Body of pancreas (tissue), 4 donors: ENCODE results near the gene LPXN. TPM values are rescaled to one million over a fixed set of nuclear protein-coding genes. Genes with fewer than 3 reads are reported as not detected.

Experiments used
- ATAC-seq: fragments of 150-250 bp; one replicate; pipeline ENCODE4 v1.9.1; 2016
- DNase-seq, 4 donors: peaks; one replicate each; pipeline ENCODE4 v3.0.0-alpha.2; 2019
- H3K27ac ChIP-seq, 4 donors: fragments of 200-600 bp; sonication (generic); 1 replicate in 3 of 4; 2 replicates in 1 of 4; pipeline versions ENCODE4 v1.5.1 to v1.6.1; 2016 to 2019; ENCODE audit warnings: mild to moderate bottlenecking in 1 of 4, mixed read lengths in 1 of 4, moderate library complexity in 1 of 4
- H3K27me3 ChIP-seq, 2 donors: fragments of 200-600 bp; sonication (generic); one replicate each; pipeline ENCODE4 v1.6.0; 2016; ENCODE audit warnings: mild to moderate bottlenecking in 1 of 2
- H3K36me3 ChIP-seq, 2 donors: fragments of 200-600 bp; sonication (generic); replicated peaks in 1 of 2; 2 replicates each; pipeline ENCODE4 v1.5.1; 2016; ENCODE audit warnings: low read depth in 2 of 2; ENCODE audit not compliant: insufficient read depth in 1 of 2
- H3K4me1 ChIP-seq: fragments of 200-600 bp; sonication (generic); one replicate; pipeline ENCODE4 v1.6.0; 2016
- H3K4me3 ChIP-seq, 2 donors: fragments of 200-600 bp; sonication (generic); 1 replicate in 1 of 2; 2 replicates in 1 of 2; pipeline ENCODE4 v1.5.1; 2016 to 2019
- H3K9me3 ChIP-seq, 3 donors: fragments of 200-600 bp; sonication (generic); 1 replicate in 2 of 3; 2 replicates in 1 of 3; pipeline ENCODE4 v1.5.1; 2016
- CTCF ChIP-seq, 7 experiments: fragments of 450-650 bp in 4 of 7; fragments of 200-600 bp in 3 of 7; sonication (generic) in 3 of 7; IDR thresholded peaks; one replicate each; pipeline ENCODE4 v1.5.1; 2016 to 2019; ENCODE audit warnings: antibody characterized with exemption in 7 of 7
- POLR2A ChIP-seq, 3 donors: fragments of 450-650 bp; IDR thresholded peaks; one replicate each; pipeline ENCODE4 v1.6.1; 2016; ENCODE audit warnings: antibody characterized with exemption in 3 of 3, mild to moderate bottlenecking in 2 of 3
- WGBS, 2 donors: methylation state at CpG; one replicate each; pipeline ENCODE4 v1.1.5; 2017; 5-methylcytosine and 5-hydroxymethylcytosine counted together
- intact Hi-C: fragments of 100-400 bp; cut with DNase I; formaldehyde crosslinking; loops from one replicate; pipeline ENCODE4 v1.15.1; 2023
- total RNA-seq, 2 donors: library from RNA; depleted of rRNA; stranded (reverse); fragments of >200 nt; gene quantifications; one replicate each; pipeline ENCODE4 v1.1.0, GENCODE V29; 2016

Gene LPXN
- total RNA-seq, 2 donors from 2014 or later: 5.7 to 6.3 TPM

DNA sequence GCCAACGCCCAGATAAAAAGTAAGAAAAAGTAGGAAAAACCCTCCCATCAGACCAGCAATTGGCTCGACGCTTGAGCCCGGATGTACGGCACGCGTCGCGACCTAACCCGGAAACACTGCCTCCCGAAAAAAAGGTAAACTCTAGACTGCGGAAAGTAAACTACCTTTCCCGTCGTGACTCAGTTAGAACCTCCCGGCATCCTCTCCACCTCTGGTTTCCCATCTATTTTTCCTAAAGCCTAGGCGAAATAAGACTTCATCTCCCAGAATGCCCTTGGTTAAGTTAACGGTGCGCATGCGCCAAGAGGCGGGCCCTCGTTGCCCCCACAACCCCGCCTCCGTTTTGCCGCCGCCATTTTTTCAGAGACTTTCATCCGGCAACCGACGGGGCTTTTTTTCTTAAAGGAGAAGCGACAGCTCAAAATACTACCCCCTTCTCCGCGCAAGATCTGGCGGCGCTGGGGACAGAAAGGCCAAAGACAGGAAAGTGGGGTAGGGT lies 2.5 kb upstream of the LPXN start:
- Histone ChIP-seq H3K36me3 (no peaks in the 10 kb centered on the region), H3K4me3 (peak overlapping the region; percentile 71 to 76), H3K27ac (peak overlapping the region; percentile 98 to 100 (median 100)), H3K4me1 (peaks cover 61% of the 10 kb centered on the region), H3K27me3 (no peaks in the 10 kb centered on the region), H3K9me3 (no peaks in the 10 kb centered on the region)
- ATAC-seq (peak; percentile 76), DNase-seq (peak; percentile 95 to 97 (median 96))
- WGBS, 2 donors: 0% methylated on average over 33 of the region's 33 CpGs
- TF ChIP-seq POLR2A (IDR thresholded peaks at IDR 0.05) (no peak), CTCF (IDR thresholded peaks at IDR 0.05) (no peak)
- intact Hi-C loops: no loop called here

GRCh38 chr11:58577555-58578135 lies 2.0 kb upstream of the LPXN start:
- H3K9me3 ChIP-seq: no peaks in the 10 kb centered on the region
- H3K4me3 ChIP-seq: peak overlapping the region; percentile 11 to 71
- no peaks in the 10 kb centered on the region for H3K27me3 ChIP-seq
- ATAC-seq (no peak), DNase-seq (peak in 2 of 4 donors; percentile 54 to 63)
- TF ChIP-seq POLR2A (IDR thresholded peaks at IDR 0.05): peak; percentile 55 to 83 (median 74)
- TF ChIP-seq CTCF (IDR thresholded peaks at IDR 0.05): no peak
- 0% methylated on average over 16 to 21 of the region's 21 CpGs for WGBS, 2 donors
- H3K27ac ChIP-seq: peak overlapping the region; percentile 98 to 100 (median 100)
- H3K4me1 ChIP-seq: peaks cover 64% of the 10 kb centered on the region
- no peaks in the 10 kb centered on the region for H3K36me3 ChIP-seq
- intact Hi-C loops: no loop called here

- H3K4me3 ChIP-seq: peak overlapping the region in 1 of 2 donors; percentile 71
- peak in 4 of 7 experiments; percentile 34 to 46 (median 40) for TF ChIP-seq CTCF (IDR thresholded peaks at IDR 0.05)
- TF ChIP-seq POLR2A (IDR thresholded peaks at IDR 0.05): no peak
- peaks cover 58% of the 10 kb centered on the region for H3K4me1 ChIP-seq
- intact Hi-C loops: no loop called here
- no peaks in the 10 kb centered on the region for H3K9me3 ChIP-seq
- ATAC-seq (no peak), DNase-seq (no peak)
- no peaks in the 10 kb centered on the region for H3K27me3 ChIP-seq
- peak overlapping the region; percentile 98 to 100 (median 100) for H3K27ac ChIP-seq
- 26 to 28% methylated on average over 4 of the region's 4 CpGs for WGBS, 2 donors
- H3K36me3 ChIP-seq: no peaks in the 10 kb centered on the region
Measured at GRCh38 chr11:58576887-58577471, 1.3 kb upstream of the LPXN start.

GRCh38 chr11:58574881-58575280 lies 775 bp downstream of the LPXN start:
- Histone ChIP-seq H3K36me3 (no peaks in the 10 kb centered on the region), H3K27ac (peak overlapping the region in 2 of 4 donors; percentile 29 to 70), H3K4me3 (no peak overlapping the region), H3K27me3 (no peaks in the 10 kb centered on the region), H3K4me1 (peaks cover 39% of the 10 kb centered on the region), H3K9me3 (no peaks in the 10 kb centered on the region)
- intact Hi-C loops: no loop called here
- DNase-seq (no peak), ATAC-seq (no peak)
- TF ChIP-seq CTCF (IDR thresholded peaks at IDR 0.05): no peak
- TF ChIP-seq POLR2A (IDR thresholded peaks at IDR 0.05): no peak
